Left lung (tissue), 10 donors: ENCODE data around the gene PNKD. TPM values are rescaled to one million over a fixed set of nuclear protein-coding genes. Genes with fewer than 3 reads are reported as not detected.
A peak's percentile ranks its signal among the peaks of the same experiment; 100 is the strongest.

Source experiments
- ATAC-seq: fragments of 200-7000 bp; cut with Tn5 transposase; one replicate; pipeline ENCODE4 v1.9.1; 2020; ENCODE audit warnings: moderate library complexity
- DNase-seq, 4 donors: peaks; one replicate each; pipeline ENCODE4 v3.0.0-alpha.2; 2013 to 2020
- H3K27ac ChIP-seq, 2 donors: fragments of 200-600 bp; sonication (generic) in 1 of 2; one replicate each; pipeline versions ENCODE4 v1.5.0 to v1.8.0; 2020 to 2021
- H3K27me3 ChIP-seq, 2 donors: fragments of 200-600 bp; sonication (generic) in 1 of 2; one replicate each; pipeline versions ENCODE4 v1.5.0 to v1.8.0; 2020 to 2021
- H3K36me3 ChIP-seq, 2 donors: fragments of 200-600 bp; sonication (generic) in 1 of 2; one replicate each; pipeline versions ENCODE4 v1.5.0 to v1.8.0; 2020 to 2021
- H3K4me1 ChIP-seq, 2 donors: fragments of 200-600 bp; one replicate each; pipeline ENCODE4 v1.8.0; 2021
- H3K4me3 ChIP-seq, 2 donors: fragments of 200-600 bp; sonication (generic) in 1 of 2; one replicate each; pipeline versions ENCODE4 v1.5.0 to v1.8.0; 2020 to 2021; ENCODE audit warnings: mild to moderate bottlenecking in 1 of 2
- H3K9me3 ChIP-seq, 2 donors: fragments of 200-600 bp; sonication (generic) in 1 of 2; one replicate each; pipeline versions ENCODE4 v1.5.0 to v1.8.0; 2020 to 2021
- intact Hi-C, 2 donors: fragments of 100-400 bp; cut with DNase I; formaldehyde crosslinking; loops; one replicate each; pipeline versions ENCODE4 v1.11.2 to v1.14.2; 2022
- polyA plus RNA-seq, 6 donors: library from polyadenylated mRNA; unstranded; fragments of 120-200 nt; gene quantifications; one replicate each; pipeline ENCODE4 v1.2.1, GENCODE V29; 2013; ENCODE audit not compliant: insufficient read length in 6 of 6
- total RNA-seq, 2 donors: library from RNA; stranded (reverse); fragmentation: NEBNext Ultra II Directional; extraction: Animal tissue kit (Norgen Biotek cat#: 25700); gene quantifications; one replicate each; pipeline ENCODE4 v1.2.1, GENCODE V29; 2021
- TF ChIP-seq, protein P1 (sequence below), 2 donors: fragments of 200-600 bp; sonication (generic) in 1 of 2; IDR thresholded peaks; one replicate each; pipeline versions ENCODE4 v1.5.0 to v1.8.0; 2021; ENCODE audit warnings: antibody characterized with exemption in 2 of 2
- donor health status: DM: no; HTN: yes; CAD: no.
- donor health status: DM: no; HTN: no; CAD: no.

Gene PNKD
- total and polyA plus RNA-seq, 8 donors: 58.2 to 96.8 (median 62.4) TPM

DNA sequence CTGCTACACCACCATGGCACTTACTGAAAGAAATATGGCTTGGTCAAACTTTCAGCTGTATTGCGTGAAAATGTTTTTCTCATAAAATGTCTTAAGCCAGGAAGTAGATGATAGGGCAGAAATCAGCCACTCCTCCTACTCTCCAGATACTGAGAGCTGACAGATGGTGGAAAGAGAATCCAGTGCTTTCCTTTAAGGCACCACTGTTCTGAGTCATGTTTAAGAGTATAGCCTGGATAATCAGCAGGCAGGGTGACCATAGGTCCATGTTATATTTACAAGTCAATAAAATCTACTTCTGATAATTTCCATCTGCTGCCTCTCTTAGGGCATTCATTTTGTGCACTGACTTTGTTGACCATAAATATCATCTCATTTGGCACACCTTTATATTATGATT is 31.4 kb upstream of the PNKD start:
- Histone ChIP-seq H3K36me3 (peaks cover 3 to 100% of the 10 kb centered on the region in 2 donors), H3K27ac (no peak overlapping the region), H3K4me3 (no peak overlapping the region), H3K9me3 (no peaks in the 10 kb centered on the region), H3K27me3 (no peaks in the 10 kb centered on the region), H3K4me1 (peaks cover 0 to 12% of the 10 kb centered on the region in 2 donors)
- intact Hi-C loops: no loop called here
- DNase-seq: no peak
- ATAC-seq: no peak
- TF ChIP-seq, protein P1, sequence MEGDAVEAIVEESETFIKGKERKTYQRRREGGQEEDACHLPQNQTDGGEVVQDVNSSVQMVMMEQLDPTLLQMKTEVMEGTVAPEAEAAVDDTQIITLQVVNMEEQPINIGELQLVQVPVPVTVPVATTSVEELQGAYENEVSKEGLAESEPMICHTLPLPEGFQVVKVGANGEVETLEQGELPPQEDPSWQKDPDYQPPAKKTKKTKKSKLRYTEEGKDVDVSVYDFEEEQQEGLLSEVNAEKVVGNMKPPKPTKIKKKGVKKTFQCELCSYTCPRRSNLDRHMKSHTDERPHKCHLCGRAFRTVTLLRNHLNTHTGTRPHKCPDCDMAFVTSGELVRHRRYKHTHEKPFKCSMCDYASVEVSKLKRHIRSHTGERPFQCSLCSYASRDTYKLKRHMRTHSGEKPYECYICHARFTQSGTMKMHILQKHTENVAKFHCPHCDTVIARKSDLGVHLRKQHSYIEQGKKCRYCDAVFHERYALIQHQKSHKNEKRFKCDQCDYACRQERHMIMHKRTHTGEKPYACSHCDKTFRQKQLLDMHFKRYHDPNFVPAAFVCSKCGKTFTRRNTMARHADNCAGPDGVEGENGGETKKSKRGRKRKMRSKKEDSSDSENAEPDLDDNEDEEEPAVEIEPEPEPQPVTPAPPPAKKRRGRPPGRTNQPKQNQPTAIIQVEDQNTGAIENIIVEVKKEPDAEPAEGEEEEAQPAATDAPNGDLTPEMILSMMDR (IDR thresholded peaks at IDR 0.05): no peak

GRCh38 chr2:218244204-218244603 is 26.1 kb upstream of the PNKD start:
- DNase-seq (no peak), ATAC-seq (peak; percentile 7)
- TF ChIP-seq, protein P1 (IDR thresholded peaks at IDR 0.05): no peak
- Histone ChIP-seq H3K36me3 (peaks cover 3 to 100% of the 10 kb centered on the region in 2 donors), H3K27me3 (no peaks in the 10 kb centered on the region), H3K27ac (peak overlapping the region; percentile 5 to 27), H3K9me3 (no peaks in the 10 kb centered on the region), H3K4me1 (peaks cover 0 to 14% of the 10 kb centered on the region in 2 donors), H3K4me3 (no peak overlapping the region)
- intact Hi-C loops: no loop called here

DNA sequence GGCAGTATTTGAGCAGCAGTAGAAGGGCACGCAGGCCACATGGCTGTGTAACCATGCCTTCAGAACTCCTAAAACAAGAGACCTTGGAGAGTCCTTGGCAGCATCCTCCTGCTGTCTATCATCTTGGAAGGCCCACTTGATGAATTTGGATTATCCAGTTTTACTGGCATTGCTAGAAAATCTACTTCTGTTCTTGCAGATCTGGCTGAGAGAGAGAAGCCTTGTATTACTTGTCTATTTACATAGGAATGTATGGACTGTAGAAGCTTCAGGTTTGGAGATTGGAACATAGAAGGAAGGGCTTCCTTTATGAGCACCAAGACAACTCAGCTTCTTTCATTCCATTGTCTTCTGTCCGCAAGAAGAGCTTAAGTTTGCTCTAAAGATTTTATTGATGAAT is 25.7 kb upstream of the PNKD start:
- intact Hi-C loops: no loop called here
- H3K4me3 ChIP-seq: no peak overlapping the region

DNA sequence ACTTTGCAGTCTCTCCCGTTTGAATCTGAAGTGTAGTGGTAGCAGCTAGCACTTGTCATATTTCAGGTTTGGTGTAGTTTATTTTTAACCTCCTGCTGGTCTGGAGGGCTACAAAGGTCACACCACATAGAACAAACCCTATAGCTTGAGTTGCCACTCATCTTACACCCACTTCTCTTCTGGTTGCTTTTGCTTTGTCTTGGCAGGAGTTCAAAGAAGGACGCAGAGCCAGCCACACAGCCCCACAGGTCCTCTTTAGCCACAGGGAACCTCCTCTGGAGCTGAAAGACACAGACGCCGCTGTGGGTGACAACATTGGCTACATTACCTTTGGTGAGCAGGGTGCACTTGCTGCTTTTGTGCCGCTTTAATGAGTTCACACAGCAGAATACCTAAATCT is 25.1 kb upstream of the PNKD start:
- Histone ChIP-seq H3K27ac (peak overlapping the region in 1 of 2 donors; percentile 27), H3K9me3 (no peaks in the 10 kb centered on the region), H3K36me3 (peaks cover 5 to 100% of the 10 kb centered on the region in 2 donors), H3K4me3 (no peak overlapping the region), H3K4me1 (peaks cover 0 to 14% of the 10 kb centered on the region in 2 donors), H3K27me3 (no peaks in the 10 kb centered on the region)
- TF ChIP-seq, protein P1 (IDR thresholded peaks at IDR 0.05): no peak
- DNase-seq (peak in 1 of 4 donors; percentile 59), ATAC-seq (peak; percentile 86)
- intact Hi-C loops: no loop called here

More for the DNA sequence above, 25.7 kb upstream of the PNKD start:
- no peaks in the 10 kb centered on the region for H3K9me3 ChIP-seq
- peaks cover 0 to 14% of the 10 kb centered on the region in 2 donors for H3K4me1 ChIP-seq
- ATAC-seq (peak; percentile 31), DNase-seq (no peak)
- H3K27ac ChIP-seq: peak overlapping the region; percentile 5 to 27
- TF ChIP-seq, protein P1 (IDR thresholded peaks at IDR 0.05): no peak
- H3K36me3 ChIP-seq: peaks cover 3 to 100% of the 10 kb centered on the region in 2 donors
- no peaks in the 10 kb centered on the region for H3K27me3 ChIP-seq

DNA sequence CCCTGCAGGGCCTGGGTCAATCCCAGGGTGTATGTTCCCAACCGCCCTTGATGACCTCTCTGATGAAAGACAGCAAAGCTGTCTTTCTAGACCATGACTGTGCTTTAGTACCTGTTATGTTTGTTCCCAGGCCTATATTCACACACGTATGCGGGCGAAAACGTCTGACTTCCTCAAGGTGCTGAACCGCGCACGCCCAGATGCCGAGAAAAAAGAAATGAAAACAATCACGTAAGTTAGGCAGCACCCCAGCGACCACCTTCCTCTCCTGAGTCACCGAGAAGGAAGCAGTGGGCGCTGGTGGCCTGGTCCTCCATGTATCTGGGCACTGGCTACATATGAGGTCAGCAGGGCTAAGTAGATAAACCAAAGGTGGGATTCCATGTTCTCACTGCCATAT is 20.6 kb upstream of the PNKD start:
- intact Hi-C loops: no loop called here
- DNase-seq (peak in 1 of 4 donors; percentile 10), ATAC-seq (no peak)
- Histone ChIP-seq H3K4me1 (peaks cover 0 to 17% of the 10 kb centered on the region in 2 donors), H3K36me3 (peaks cover 3 to 100% of the 10 kb centered on the region in 2 donors), H3K27ac (no peak overlapping the region), H3K4me3 (no peak overlapping the region), H3K27me3 (no peaks in the 10 kb centered on the region), H3K9me3 (no peaks in the 10 kb centered on the region)
- TF ChIP-seq, protein P1 (IDR thresholded peaks at IDR 0.05): no peak
